GM12875 (cell line): ENCODE measurements around the gene RAX2.

Source experiments
- H3K4me3 ChIP-seq: one replicate; pipeline ENCODE4 v1.5.1; 2011; ENCODE audit warnings: low read depth, low read length, control low read depth
- CTCF ChIP-seq: IDR thresholded peaks from 2 replicates; pipeline ENCODE4 v1.5.1; 2011; ENCODE audit warnings: low read depth, mild to moderate bottlenecking, control low read depth, inconsistent platforms, low read length, moderate library complexity, borderline replicate concordance; ENCODE audit not compliant: insufficient read depth

Gene RAX2

DNA sequence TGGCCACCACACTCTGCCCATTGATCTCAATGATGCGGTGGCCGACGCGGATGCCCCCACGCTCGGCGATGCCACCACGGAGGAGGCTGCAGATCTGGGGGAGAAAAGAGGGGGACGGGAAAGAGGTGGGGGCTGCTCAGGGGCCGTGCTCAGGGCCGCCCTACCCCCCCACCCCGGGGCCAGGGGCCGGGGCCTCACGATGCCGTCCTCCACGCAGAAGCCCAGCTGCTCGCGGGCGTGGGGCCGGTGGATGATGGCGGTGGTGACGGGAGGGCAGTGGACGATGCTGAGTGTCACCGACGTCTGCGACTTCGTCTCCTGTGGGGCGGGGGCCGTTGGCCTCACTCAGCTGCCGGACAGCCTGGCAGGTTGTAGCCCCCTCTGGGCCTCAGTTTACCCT lies 20.8 kb downstream of the RAX2 start:
- no peak for TF ChIP-seq CTCF

GRCh38 chr19:3750211-3750610 lies 21.8 kb downstream of the RAX2 start:
- TF ChIP-seq CTCF: no peak
- H3K4me3 ChIP-seq: no peak overlapping the region

More for the DNA sequence above, 20.8 kb downstream of the RAX2 start:
- no peak overlapping the region for H3K4me3 ChIP-seq

DNA sequence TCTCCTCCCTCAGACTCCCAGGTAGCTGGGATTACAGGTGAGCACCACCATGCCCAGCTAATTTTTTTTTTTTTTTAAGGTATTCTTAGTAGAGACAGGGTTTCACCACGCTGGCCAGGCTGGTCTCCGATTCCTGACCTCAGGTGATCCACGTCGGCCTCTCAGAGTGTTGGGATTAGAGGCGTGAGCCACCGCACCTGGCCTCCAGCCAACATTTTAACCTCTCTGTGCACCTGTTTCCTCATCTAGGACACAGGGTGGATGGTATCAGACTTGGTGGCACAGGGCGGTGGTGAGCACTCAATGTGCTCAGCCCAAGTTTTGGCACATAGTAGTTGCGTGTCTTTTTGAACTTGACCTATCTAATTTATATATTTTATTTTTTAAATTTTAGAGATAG lies 23.1 kb downstream of the RAX2 start:
- no peak for TF ChIP-seq CTCF
- H3K4me3 ChIP-seq: no peak overlapping the region

- no peak for TF ChIP-seq CTCF
Observed at GRCh38 chr19:3746371-3747056, 25.5 kb downstream of the RAX2 start.

GRCh38 chr19:3745363-3746045 lies 26.5 kb downstream of the RAX2 start:
- no peak for TF ChIP-seq CTCF
- no peak overlapping the region for H3K4me3 ChIP-seq

More at GRCh38 chr19:3746371-3747056, 25.5 kb downstream of the RAX2 start:
- no peak overlapping the region for H3K4me3 ChIP-seq

- H3K4me3 ChIP-seq: no peak overlapping the region
- TF ChIP-seq CTCF: no peak
Observed at GRCh38 chr19:3743486-3743885, 28.5 kb downstream of the RAX2 start.

DNA sequence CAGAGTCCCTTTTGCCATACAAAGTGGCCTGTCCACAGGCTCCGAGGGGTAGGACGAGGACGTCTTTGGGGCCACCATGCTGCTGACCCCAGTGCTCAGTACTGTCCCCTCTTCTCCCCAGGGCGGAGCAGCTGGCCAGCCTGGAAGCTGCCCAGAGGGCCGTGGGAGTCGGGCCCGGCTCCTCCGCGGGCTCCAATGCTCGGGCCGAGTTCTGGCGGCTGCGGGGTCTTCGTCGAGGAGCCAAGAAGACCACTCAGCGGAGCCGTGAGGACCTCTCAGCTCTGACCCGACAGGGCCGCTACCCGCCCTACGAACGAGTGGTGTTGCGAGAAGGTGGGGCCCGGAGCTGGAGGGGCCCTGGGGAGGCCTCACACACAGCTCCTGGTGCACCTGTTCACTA lies 31.6 kb downstream of the RAX2 start:
- no peak for TF ChIP-seq CTCF
- H3K4me3 ChIP-seq: no peak overlapping the region
